ENCODE measurements around the gene PEA15. TPM values are rescaled to one million over a fixed set of nuclear protein-coding genes. Genes with fewer than 3 reads are reported as not detected.
A peak's percentile ranks its signal among the peaks of the same experiment; 100 is the strongest.

Gene PEA15
- total and polyA plus RNA-seq, 9 of the 15 experiments (the other 6 are each of a cell fraction or from before 2014, with no cell fraction given) = 8.2 to 175 (median 35.4) TPM

DNA sequence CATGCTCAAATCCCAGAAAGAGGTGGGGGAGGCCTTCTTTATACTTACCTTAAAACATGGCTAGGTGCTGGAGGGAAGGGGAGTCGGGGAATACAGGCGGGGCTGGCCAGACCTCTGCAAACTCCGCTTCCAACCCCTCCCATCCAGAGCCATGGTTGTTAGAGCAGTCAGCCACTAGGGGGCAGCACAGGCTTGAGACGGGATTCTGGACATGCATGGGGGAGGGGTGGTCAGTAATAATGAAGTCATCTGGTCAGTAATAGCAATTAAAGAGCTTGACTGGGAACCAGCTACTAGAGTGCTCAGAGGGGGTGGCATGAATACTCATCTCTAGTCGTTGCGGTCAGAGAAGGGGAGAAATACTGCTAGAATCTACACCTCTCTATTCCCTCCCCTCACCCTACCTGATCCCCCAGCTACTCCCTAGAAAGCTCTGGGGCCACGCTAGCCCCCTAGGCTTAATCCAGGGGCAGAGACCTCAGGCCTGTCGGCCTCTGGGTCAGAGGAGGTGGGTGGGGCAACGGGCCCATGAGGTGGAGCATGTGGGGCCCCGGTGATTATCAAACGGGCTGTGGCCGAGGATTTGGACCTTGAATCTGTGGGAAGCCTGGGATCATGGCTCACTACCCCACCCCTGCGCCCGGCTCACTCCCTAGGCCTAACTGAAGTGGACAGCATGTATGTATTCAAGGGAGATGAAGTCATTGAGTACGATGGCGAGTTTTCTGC lies 11.9 kb upstream of the PEA15 start (continued):
- TF ChIP-seq ETS2 (tag; IDR thresholded peaks at IDR 0.05; ENCODE audit: borderline replicate concordance, poor library complexity, severe bottlenecking) (no peak), MYNN (IDR thresholded peaks at IDR 0.05) (0 out of 2 replicates have a peak, but pooled peaks have one; percentile 58), MYNN (CRISPR knock-in tag; IDR thresholded peaks at IDR 0.05) (no peak), TBP (optimal IDR thresholded peaks at IDR 0.05; ENCODE audit: low read depth, low read length) (peak; percentile 12), ZBTB5 (IDR thresholded peaks at IDR 0.05) (no peak), CREM (IDR thresholded peaks at IDR 0.05; ENCODE audit: low read depth) (peak; percentile 62), MAFF (IDR thresholded peaks at IDR 0.05; ENCODE audit: low read length) (no peak), DPF2 (IDR thresholded peaks at IDR 0.05) (0 out of 2 replicates have a peak, but pooled peaks have one; percentile 25), ZNF592 (IDR thresholded peaks at IDR 0.05) (no peak), RUNX1 (IDR thresholded peaks at IDR 0.05; ENCODE audit: low read depth) (no peak), ZHX1 (conservative IDR thresholded peaks at IDR 0.05; ENCODE audit: low read length) (0 out of 2 replicates have a peak, but pooled peaks have one; percentile 59), ZNF24 (IDR thresholded peaks at IDR 0.05) (peak; percentile 86), ZNF699 (CRISPR knock-in tag; IDR thresholded peaks at IDR 0.05; ENCODE audit: insufficient replicate concordance) (no peak), XRCC5 (IDR thresholded peaks at IDR 0.05; ENCODE audit: low read depth, low read length) (peak; percentile 80; the same call in 1 of the 2 replicates), TCF7L2 (IDR thresholded peaks at IDR 0.05; ENCODE audit: low read depth, low read length) (no peak), NCOA6 (IDR thresholded peaks at IDR 0.05) (no peak), ZNF134 (CRISPR knock-in tag; conservative IDR thresholded peaks at IDR 0.05) (no peak)
- TF ChIP-seq, protein P1, sequence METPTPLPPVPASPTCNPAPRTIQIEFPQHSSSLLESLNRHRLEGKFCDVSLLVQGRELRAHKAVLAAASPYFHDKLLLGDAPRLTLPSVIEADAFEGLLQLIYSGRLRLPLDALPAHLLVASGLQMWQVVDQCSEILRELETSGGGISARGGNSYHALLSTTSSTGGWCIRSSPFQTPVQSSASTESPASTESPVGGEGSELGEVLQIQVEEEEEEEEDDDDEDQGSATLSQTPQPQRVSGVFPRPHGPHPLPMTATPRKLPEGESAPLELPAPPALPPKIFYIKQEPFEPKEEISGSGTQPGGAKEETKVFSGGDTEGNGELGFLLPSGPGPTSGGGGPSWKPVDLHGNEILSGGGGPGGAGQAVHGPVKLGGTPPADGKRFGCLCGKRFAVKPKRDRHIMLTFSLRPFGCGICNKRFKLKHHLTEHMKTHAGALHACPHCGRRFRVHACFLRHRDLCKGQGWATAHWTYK (CRISPR knock-in tag; IDR thresholded peaks at IDR 0.05) = no peak
